Measurements from ENCODE around the gene AGBL3.
A peak's percentile ranks its signal among the peaks of the same experiment; 100 is the strongest.
"Not testable (repeated sequence)": the region's sequence is repeated elsewhere in the genome, so short reads cannot be mapped to it uniquely, and the experiment has no call there.

AGBL3 gene

GRCh38 chr7:134959810-134960209 is 26.5 kb upstream of the AGBL3 start:
- no peak for TF ChIP-seq CTCF (conservative IDR thresholded peaks at IDR 0.05; ENCODE audit: control insufficient read depth, insufficient read depth, low read depth, low read length)
- no peak for DNase-seq (ENCODE audit: low read depth)

GRCh38 chr7:134962270-134962780 is 24.0 kb upstream of the AGBL3 start:
- DNase-seq (ENCODE audit: low read depth): peak; percentile 17
- peak; percentile 13 for TF ChIP-seq CTCF (conservative IDR thresholded peaks at IDR 0.05; ENCODE audit: control insufficient read depth, insufficient read depth, low read depth, low read length)
- no peak overlapping the region for H3K4me3 ChIP-seq (ENCODE audit: control insufficient read depth, low read depth, low read length)

More at GRCh38 chr7:134959810-134960209, 26.5 kb upstream of the AGBL3 start:
- no peak overlapping the region for H3K4me3 ChIP-seq (ENCODE audit: control insufficient read depth, low read depth, low read length)

GRCh38 chr7:134963036-134963435 is 23.3 kb upstream of the AGBL3 start:
- H3K4me3 ChIP-seq (ENCODE audit: control insufficient read depth, low read depth, low read length): no peak overlapping the region
- no peak for DNase-seq (ENCODE audit: low read depth)
- no peak for TF ChIP-seq CTCF (conservative IDR thresholded peaks at IDR 0.05; ENCODE audit: control insufficient read depth, insufficient read depth, low read depth, low read length)

GRCh38 chr7:134966691-134967090 is 19.6 kb upstream of the AGBL3 start:
- TF ChIP-seq CTCF (conservative IDR thresholded peaks at IDR 0.05; ENCODE audit: control insufficient read depth, insufficient read depth, low read depth, low read length): no peak
- DNase-seq (ENCODE audit: low read depth): no peak
- H3K4me3 ChIP-seq (ENCODE audit: control insufficient read depth, low read depth, low read length): no peak overlapping the region

- no peak for DNase-seq (ENCODE audit: low read depth)
- TF ChIP-seq CTCF (conservative IDR thresholded peaks at IDR 0.05; ENCODE audit: control insufficient read depth, insufficient read depth, low read depth, low read length): no peak
- no peak overlapping the region for H3K4me3 ChIP-seq (ENCODE audit: control insufficient read depth, low read depth, low read length)
Observed at GRCh38 chr7:134968110-134968509, 18.2 kb upstream of the AGBL3 start.

- not testable (repeated sequence) for H3K4me3 ChIP-seq (ENCODE audit: control insufficient read depth, low read depth, low read length); DNase-seq (ENCODE audit: low read depth)
Observed at GRCh38 chr7:134981645-134982044, 4.7 kb upstream of the AGBL3 start.

GRCh38 chr7:134985894-134986362 is 380 bp upstream of the AGBL3 start:
- no peak for TF ChIP-seq CTCF (conservative IDR thresholded peaks at IDR 0.05; ENCODE audit: control insufficient read depth, insufficient read depth, low read depth, low read length)
- peak overlapping the region; percentile 86 for H3K4me3 ChIP-seq (ENCODE audit: control insufficient read depth, low read depth, low read length)
- DNase-seq (ENCODE audit: low read depth): no peak
